ENCODE results near the gene QRSL1. TPM values are rescaled to one million over a fixed set of nuclear protein-coding genes. Genes with fewer than 3 reads are reported as not detected.

Gene QRSL1
- total RNA-seq, 2 donors from 2014 or later = 8.7 to 9.5 TPM

DNA sequence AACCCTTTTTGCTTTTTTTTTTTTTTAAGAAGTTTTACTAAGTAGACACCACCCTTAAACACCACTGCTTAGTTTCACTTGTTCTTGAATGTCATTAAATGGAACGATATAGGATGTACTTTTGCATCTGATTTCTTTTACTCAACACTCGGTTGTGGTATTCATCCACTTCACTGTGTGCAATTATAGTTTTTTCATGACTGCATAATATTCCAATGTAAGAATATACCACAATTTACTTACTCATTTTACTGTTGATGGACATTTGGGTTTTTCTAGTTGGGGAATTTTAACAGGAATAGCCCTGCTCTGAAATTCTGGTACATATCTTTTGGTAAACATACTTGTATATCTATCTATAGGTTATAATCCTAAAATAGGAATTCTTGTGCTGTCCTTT lies 29.9 kb upstream of the QRSL1 start:
- DNase-seq (ENCODE audit: low spot score) = no peak
- H3K9me3 ChIP-seq = no peaks in the 10 kb centered on the region
- no peaks in the 10 kb centered on the region for H3K4me1 ChIP-seq (ENCODE audit: control insufficient read depth in 1 of 2, low read depth in 2 of 2)
- no peak for ATAC-seq (ENCODE audit: insufficient number of reproducible peaks, low FRiP score, low read depth)
- H3K36me3 ChIP-seq = no peaks in the 10 kb centered on the region
- no peak overlapping the region for H3K27ac ChIP-seq
- H3K27me3 ChIP-seq (replicated peaks; ENCODE audit: insufficient read depth) = no peaks in the 10 kb centered on the region
- no peak overlapping the region for H3K4me3 ChIP-seq
- TF ChIP-seq, protein P1, sequence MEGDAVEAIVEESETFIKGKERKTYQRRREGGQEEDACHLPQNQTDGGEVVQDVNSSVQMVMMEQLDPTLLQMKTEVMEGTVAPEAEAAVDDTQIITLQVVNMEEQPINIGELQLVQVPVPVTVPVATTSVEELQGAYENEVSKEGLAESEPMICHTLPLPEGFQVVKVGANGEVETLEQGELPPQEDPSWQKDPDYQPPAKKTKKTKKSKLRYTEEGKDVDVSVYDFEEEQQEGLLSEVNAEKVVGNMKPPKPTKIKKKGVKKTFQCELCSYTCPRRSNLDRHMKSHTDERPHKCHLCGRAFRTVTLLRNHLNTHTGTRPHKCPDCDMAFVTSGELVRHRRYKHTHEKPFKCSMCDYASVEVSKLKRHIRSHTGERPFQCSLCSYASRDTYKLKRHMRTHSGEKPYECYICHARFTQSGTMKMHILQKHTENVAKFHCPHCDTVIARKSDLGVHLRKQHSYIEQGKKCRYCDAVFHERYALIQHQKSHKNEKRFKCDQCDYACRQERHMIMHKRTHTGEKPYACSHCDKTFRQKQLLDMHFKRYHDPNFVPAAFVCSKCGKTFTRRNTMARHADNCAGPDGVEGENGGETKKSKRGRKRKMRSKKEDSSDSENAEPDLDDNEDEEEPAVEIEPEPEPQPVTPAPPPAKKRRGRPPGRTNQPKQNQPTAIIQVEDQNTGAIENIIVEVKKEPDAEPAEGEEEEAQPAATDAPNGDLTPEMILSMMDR (IDR thresholded peaks at IDR 0.05) = no peak

DNA sequence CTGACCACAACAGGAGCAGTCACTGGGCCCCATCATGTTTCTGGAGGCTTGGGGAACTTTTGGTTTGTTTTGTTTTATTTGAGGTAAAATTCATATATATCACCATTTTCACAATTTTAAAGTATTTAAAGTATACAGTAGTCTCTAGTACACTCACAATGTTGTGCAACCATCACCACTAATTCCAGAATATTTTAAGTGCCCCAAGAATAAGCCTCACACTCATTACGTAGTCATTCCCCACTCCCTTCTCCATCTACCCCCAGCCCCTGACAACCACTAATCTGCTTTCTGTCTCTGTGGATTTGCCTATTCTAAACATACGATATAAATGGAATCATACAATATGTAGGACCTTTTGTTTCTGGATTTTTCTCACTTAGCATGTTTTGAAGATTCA lies 29.0 kb upstream of the QRSL1 start:
- ATAC-seq (ENCODE audit: insufficient number of reproducible peaks, low FRiP score, low read depth) (no peak), DNase-seq (ENCODE audit: low spot score) (no peak)
- H3K9me3 ChIP-seq = no peaks in the 10 kb centered on the region
- no peaks in the 10 kb centered on the region for H3K36me3 ChIP-seq
- H3K4me1 ChIP-seq (ENCODE audit: control insufficient read depth in 1 of 2, low read depth in 2 of 2) = no peaks in the 10 kb centered on the region
- no peak overlapping the region for H3K27ac ChIP-seq
- TF ChIP-seq, protein P1 (IDR thresholded peaks at IDR 0.05) = no peak
- H3K27me3 ChIP-seq (replicated peaks; ENCODE audit: insufficient read depth) = no peaks in the 10 kb centered on the region
- no peak overlapping the region for H3K4me3 ChIP-seq

DNA sequence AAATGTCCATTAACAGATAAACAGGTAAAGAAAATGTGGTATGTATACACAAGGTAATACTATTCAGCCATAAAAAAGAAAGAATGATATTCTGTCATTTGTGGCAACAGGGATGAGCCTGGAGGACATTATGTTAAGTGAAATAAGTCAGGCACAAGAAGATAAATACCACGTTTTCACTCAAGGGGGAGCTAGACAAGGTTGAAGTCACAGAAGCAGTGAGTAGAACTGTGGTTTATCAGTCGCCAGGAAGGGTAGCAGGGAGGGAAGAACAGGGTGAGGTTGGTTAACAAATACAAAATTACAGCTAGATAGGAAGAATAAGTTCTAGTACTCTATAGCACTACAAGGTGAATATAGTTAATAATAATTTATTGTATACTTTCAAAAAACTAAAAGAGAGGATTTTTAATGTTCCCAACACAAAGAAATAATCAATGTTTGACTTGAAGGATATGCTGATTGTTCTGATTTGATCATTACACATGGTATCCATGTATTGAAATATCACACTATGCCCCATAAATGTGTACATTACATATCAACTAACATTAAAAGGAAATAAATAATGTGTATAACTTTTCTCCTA lies 21.2 kb upstream of the QRSL1 start:
- H3K27me3 ChIP-seq (replicated peaks; ENCODE audit: insufficient read depth) = no peaks in the 10 kb centered on the region
- ATAC-seq (ENCODE audit: insufficient number of reproducible peaks, low FRiP score, low read depth) (no peak), DNase-seq (ENCODE audit: low spot score) (no peak)
- no peaks in the 10 kb centered on the region for H3K36me3 ChIP-seq
- no peaks in the 10 kb centered on the region for H3K4me1 ChIP-seq (ENCODE audit: control insufficient read depth in 1 of 2, low read depth in 2 of 2)
- TF ChIP-seq, protein P1 (IDR thresholded peaks at IDR 0.05) = peak; percentile 31
- no peak overlapping the region for H3K27ac ChIP-seq
- no peak overlapping the region for H3K4me3 ChIP-seq
- no peaks in the 10 kb centered on the region for H3K9me3 ChIP-seq

- H3K4me3 ChIP-seq = no peak overlapping the region
- no peaks in the 10 kb centered on the region for H3K9me3 ChIP-seq
- no peaks in the 10 kb centered on the region for H3K36me3 ChIP-seq
- ATAC-seq (ENCODE audit: insufficient number of reproducible peaks, low FRiP score, low read depth) = no peak
- no peaks in the 10 kb centered on the region for H3K4me1 ChIP-seq (ENCODE audit: control insufficient read depth in 1 of 2, low read depth in 2 of 2)
- no peak for DNase-seq (ENCODE audit: low spot score)
- TF ChIP-seq, protein P1 (IDR thresholded peaks at IDR 0.05) = no peak
- H3K27ac ChIP-seq = no peak overlapping the region
- no peaks in the 10 kb centered on the region for H3K27me3 ChIP-seq (replicated peaks; ENCODE audit: insufficient read depth)
Measured at GRCh38 chr6:106609699-106610098, 19.7 kb upstream of the QRSL1 start.

DNA sequence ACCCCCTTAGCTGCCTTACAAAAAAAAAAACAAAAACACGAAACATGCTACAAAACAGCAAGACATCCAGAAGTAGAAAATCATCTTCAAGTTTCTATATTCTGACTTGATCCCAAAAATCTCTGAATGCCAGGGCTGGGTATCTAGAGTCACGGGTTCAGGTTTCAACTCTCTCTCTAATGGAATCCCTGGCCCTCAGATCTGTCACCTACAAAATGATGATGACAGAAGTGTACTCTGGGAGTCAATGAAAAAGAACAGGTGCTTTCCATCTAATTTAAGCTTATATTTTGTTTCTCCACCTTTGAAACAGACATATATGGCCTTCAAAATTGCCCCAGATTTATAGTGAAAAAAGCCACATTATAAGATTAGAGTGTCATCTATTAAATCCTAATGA lies 18.3 kb upstream of the QRSL1 start:
- no peaks in the 10 kb centered on the region for H3K4me1 ChIP-seq (ENCODE audit: control insufficient read depth in 1 of 2, low read depth in 2 of 2)
- H3K27me3 ChIP-seq (replicated peaks; ENCODE audit: insufficient read depth) = no peaks in the 10 kb centered on the region
- H3K9me3 ChIP-seq = no peaks in the 10 kb centered on the region
- H3K27ac ChIP-seq = no peak overlapping the region
- no peak for ATAC-seq (ENCODE audit: insufficient number of reproducible peaks, low FRiP score, low read depth)
- no peak for DNase-seq (ENCODE audit: low spot score)
- TF ChIP-seq, protein P1 (IDR thresholded peaks at IDR 0.05) = no peak
- H3K36me3 ChIP-seq = no peaks in the 10 kb centered on the region
- H3K4me3 ChIP-seq = no peak overlapping the region

Data from thoracic aorta (tissue), 2 donors.